ENCODE data around the gene KLK10. TPM values are rescaled to one million over a fixed set of nuclear protein-coding genes. Genes with fewer than 3 reads are reported as not detected.

KLK10 gene
- total RNA-seq, 1 donor from 2014 or later, result not detected

- H3K36me3 Mint-ChIP-seq (ENCODE audit: low read depth), result no peaks in the 10 kb centered on the region
- DNase-seq (ENCODE audit: low spot score), result no peak
- H3K27me3 Mint-ChIP-seq (ENCODE audit: low read depth), result peaks cover 19% of the 10 kb centered on the region
- TF ChIP-seq, protein P1, sequence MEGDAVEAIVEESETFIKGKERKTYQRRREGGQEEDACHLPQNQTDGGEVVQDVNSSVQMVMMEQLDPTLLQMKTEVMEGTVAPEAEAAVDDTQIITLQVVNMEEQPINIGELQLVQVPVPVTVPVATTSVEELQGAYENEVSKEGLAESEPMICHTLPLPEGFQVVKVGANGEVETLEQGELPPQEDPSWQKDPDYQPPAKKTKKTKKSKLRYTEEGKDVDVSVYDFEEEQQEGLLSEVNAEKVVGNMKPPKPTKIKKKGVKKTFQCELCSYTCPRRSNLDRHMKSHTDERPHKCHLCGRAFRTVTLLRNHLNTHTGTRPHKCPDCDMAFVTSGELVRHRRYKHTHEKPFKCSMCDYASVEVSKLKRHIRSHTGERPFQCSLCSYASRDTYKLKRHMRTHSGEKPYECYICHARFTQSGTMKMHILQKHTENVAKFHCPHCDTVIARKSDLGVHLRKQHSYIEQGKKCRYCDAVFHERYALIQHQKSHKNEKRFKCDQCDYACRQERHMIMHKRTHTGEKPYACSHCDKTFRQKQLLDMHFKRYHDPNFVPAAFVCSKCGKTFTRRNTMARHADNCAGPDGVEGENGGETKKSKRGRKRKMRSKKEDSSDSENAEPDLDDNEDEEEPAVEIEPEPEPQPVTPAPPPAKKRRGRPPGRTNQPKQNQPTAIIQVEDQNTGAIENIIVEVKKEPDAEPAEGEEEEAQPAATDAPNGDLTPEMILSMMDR (IDR thresholded peaks at IDR 0.05), result no peak
- no peak overlapping the region for H3K27ac Mint-ChIP-seq (ENCODE audit: unreplicated experiment)
- H3K4me1 Mint-ChIP-seq (ENCODE audit: low read depth), result no peaks in the 10 kb centered on the region
- no peaks in the 10 kb centered on the region for H3K9me3 Mint-ChIP-seq (ENCODE audit: low read depth)
- H3K4me3 Mint-ChIP-seq (ENCODE audit: unreplicated experiment), result no peak overlapping the region
These were observed 16.8 kb downstream of the KLK10 start for GRCh38 chr19:51002542-51003311.

- no peak overlapping the region for H3K4me3 Mint-ChIP-seq (ENCODE audit: unreplicated experiment)
- no peaks in the 10 kb centered on the region for H3K9me3 Mint-ChIP-seq (ENCODE audit: low read depth)
- H3K4me1 Mint-ChIP-seq (ENCODE audit: low read depth), result no peaks in the 10 kb centered on the region
- no peak overlapping the region for H3K27ac Mint-ChIP-seq (ENCODE audit: unreplicated experiment)
- TF ChIP-seq, protein P1 (IDR thresholded peaks at IDR 0.05), result no peak
- no peaks in the 10 kb centered on the region for H3K36me3 Mint-ChIP-seq (ENCODE audit: low read depth)
- DNase-seq (ENCODE audit: low spot score), result no peak
- peaks cover 19% of the 10 kb centered on the region for H3K27me3 Mint-ChIP-seq (ENCODE audit: low read depth)
These were observed 17.4 kb downstream of the KLK10 start for GRCh38 chr19:51002089-51002532.

GRCh38 chr19:51001515-51001914, 18.0 kb downstream of the KLK10 start, which contains the start of gene KLK8:
Gene KLK8, minus strand, starts transcription at chr19:51001604. Its CDS starts 437 bp downstream, at chr19:51001167.
- DNase-seq (ENCODE audit: low spot score), result no peak
- TF ChIP-seq, protein P1 (IDR thresholded peaks at IDR 0.05), result no peak
- H3K4me1 Mint-ChIP-seq (ENCODE audit: low read depth), result no peaks in the 10 kb centered on the region
- no peak within 1 kb of the TSS for H3K27ac Mint-ChIP-seq (ENCODE audit: unreplicated experiment)
- H3K36me3 Mint-ChIP-seq (ENCODE audit: low read depth), result no peaks in the 10 kb centered on the region
- peaks cover 21% of the 10 kb centered on the region for H3K27me3 Mint-ChIP-seq (ENCODE audit: low read depth)
- no peaks in the 10 kb centered on the region for H3K9me3 Mint-ChIP-seq (ENCODE audit: low read depth)
- no peak within 1 kb of the TSS for H3K4me3 Mint-ChIP-seq (ENCODE audit: unreplicated experiment)

- TF ChIP-seq, protein P1 (IDR thresholded peaks at IDR 0.05), result no peak
- no peaks in the 10 kb centered on the region for H3K4me1 Mint-ChIP-seq (ENCODE audit: low read depth)
- no peaks in the 10 kb centered on the region for H3K36me3 Mint-ChIP-seq (ENCODE audit: low read depth)
- no peaks in the 10 kb centered on the region for H3K9me3 Mint-ChIP-seq (ENCODE audit: low read depth)
- DNase-seq (ENCODE audit: low spot score), result no peak
- no peak overlapping the region for H3K4me3 Mint-ChIP-seq (ENCODE audit: unreplicated experiment)
- no peak overlapping the region for H3K27ac Mint-ChIP-seq (ENCODE audit: unreplicated experiment)
- peaks cover 17% of the 10 kb centered on the region for H3K27me3 Mint-ChIP-seq (ENCODE audit: low read depth)
These were observed 18.5 kb downstream of the KLK10 start for GRCh38 chr19:51000981-51001380.

DNA sequence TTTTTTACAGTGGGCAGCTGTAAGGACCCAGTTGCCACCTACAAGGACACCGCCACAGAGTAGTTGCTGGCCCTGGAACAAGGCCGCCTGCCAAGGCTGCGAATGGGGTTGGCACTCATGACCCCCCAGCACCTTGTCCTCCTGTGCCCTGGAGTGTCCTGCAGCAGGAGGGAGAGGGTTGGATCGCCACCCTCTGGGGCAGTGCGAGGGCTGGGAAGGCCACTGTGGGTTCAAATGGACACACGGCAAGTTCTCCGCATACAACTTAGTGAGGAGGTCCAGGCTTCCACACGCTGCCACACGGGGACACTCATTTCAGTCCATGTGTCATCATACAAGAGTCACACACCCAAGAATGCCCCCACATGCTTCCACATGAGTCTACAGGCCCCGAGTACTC, 19.1 kb downstream of the KLK10 start:
- Mint-ChIP-seq H3K4me3 (ENCODE audit: unreplicated experiment) (no peak overlapping the region), H3K4me1 (ENCODE audit: low read depth) (no peaks in the 10 kb centered on the region), H3K27me3 (ENCODE audit: low read depth) (peaks cover 16% of the 10 kb centered on the region), H3K27ac (ENCODE audit: unreplicated experiment) (no peak overlapping the region), H3K9me3 (ENCODE audit: low read depth) (no peaks in the 10 kb centered on the region), H3K36me3 (ENCODE audit: low read depth) (no peaks in the 10 kb centered on the region)
- no peak for DNase-seq (ENCODE audit: low spot score)
- TF ChIP-seq, protein P1 (IDR thresholded peaks at IDR 0.05), result no peak
